Stimulated activated CD8-positive, alpha-beta memory T cell treated with anti-CD3 and anti-CD28 coated beads, Interleukin-12 subunit alpha, Interleukin-12 subunit beta, amount 100 ng/mL, for 1 hour (primary cell): ENCODE measurements around the gene SRL.
"Not testable (repeated sequence)": the region's sequence is repeated elsewhere in the genome, so short reads cannot be mapped to it uniquely, and the experiment has no call there.

Experiments
- DNase-seq: peaks from one replicate; pipeline ENCODE4 v3.0.0-alpha.2; 2020; ENCODE audit warnings: low read depth

SRL gene

GRCh38 chr16:4159726-4160125 lies 82.2 kb downstream of the SRL start:
- DNase-seq: no peak

- no peak for DNase-seq
Observed at GRCh38 chr16:4158143-4159093, 83.5 kb downstream of the SRL start.

- DNase-seq: no peak
Observed at GRCh38 chr16:4157376-4157825, 84.5 kb downstream of the SRL start.

GRCh38 chr16:4156503-4156902 lies 85.4 kb downstream of the SRL start:
- DNase-seq: not testable (repeated sequence)

GRCh38 chr16:4153364-4153763 lies 88.5 kb downstream of the SRL start:
- DNase-seq: not testable (repeated sequence)

- no peak for DNase-seq
Observed at GRCh38 chr16:4152267-4152666, 89.6 kb downstream of the SRL start.

- DNase-seq: no peak
Observed at GRCh38 chr16:4147236-4147635, 94.6 kb downstream of the SRL start.

GRCh38 chr16:4142268-4142667 lies 99.6 kb downstream of the SRL start:
- DNase-seq: no peak

- no peak for DNase-seq
Observed at GRCh38 chr16:4141604-4142003, 100.3 kb downstream of the SRL start.

- DNase-seq: no peak
Observed at GRCh38 chr16:4140652-4141051, 101.2 kb downstream of the SRL start.

- DNase-seq: no peak
Observed at GRCh38 chr16:4139968-4140367, 101.9 kb downstream of the SRL start.
